HG03520 (cell line): ENCODE data around the gene FMNL2.

Experiments used
- ATAC-seq: cut with Tn5 transposase; IDR thresholded peaks from one replicate; pipeline ENCODE4 v1.9.1; 2021; ENCODE audit warnings: mild to moderate bottlenecking, moderate library complexity; ENCODE audit not compliant: unreplicated experiment

The FMNL2 gene

DNA sequence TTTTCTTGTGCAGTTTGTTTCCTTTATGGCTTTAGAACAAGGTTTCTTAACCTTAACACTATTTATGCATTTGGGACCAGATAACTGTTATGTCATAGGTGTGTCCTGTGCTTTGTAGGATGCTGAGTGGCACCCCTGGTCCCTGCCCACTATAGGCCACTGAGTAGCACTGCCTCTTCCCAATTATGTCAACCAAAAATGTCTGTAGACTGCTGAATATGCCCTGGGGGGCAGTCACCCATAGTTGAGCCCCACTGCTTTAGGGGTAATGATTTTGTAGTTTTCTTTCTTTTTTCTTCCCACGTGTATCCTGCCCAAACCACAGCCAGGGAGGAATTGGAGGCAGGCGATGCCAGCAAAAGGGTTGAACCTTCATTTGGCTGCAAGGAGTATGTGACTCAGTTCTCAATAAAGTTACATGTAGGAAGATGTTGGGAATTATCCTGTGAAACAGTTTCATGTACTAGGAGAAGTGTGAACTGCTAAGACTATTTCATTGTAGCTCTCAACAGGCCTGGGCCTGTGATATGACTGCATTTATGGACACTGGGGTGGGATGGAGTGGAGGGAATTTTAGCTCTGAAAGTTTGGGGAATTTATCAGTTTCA, 65.7 kb downstream of the FMNL2 start:
- no peak for ATAC-seq

DNA sequence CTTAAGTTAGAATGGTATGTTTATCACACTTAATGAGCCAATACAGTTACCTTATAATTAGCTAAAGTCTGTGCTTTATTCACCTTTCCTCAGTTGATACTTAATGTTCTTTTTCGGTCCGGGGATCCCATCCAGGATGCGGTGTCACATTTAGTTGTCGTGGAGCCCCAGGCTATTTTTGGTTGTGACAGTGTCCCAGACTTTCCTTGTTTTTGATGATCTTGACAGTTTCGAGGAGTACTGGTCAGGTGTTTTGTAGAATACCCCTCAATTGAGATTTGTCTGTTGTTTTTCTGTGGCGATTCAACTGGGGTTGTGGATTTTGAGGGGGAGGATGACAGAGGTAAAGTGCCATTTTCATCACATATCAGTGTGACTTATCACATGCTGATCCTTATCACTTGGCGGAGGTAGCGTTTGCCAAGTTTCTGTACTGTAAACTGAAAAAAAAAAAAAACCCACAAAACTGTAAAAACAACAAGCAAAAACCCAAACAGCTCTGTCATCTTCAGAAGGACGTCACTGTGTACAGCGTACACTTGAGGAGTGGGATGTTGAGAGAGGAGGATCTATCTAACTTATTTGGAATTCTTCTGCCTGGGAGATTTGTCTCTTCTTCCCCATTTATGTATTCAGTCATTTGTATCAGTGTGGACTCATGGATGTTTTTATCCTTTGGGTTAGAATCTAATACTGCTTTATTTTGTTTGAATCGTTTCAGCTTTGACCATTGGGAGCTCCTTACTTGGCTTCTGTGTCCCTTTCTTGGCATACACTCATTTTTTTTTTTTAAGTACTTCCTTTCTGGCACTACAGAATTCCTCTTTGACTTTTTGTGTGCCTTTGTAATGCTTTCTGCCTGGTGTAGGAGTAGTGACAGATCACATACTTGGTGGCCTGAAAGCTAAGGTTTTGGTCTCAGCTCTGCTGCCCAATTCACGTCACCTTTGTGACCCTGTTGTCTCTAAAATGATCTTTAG, 68.1 kb downstream of the FMNL2 start:
- no peak for ATAC-seq

DNA sequence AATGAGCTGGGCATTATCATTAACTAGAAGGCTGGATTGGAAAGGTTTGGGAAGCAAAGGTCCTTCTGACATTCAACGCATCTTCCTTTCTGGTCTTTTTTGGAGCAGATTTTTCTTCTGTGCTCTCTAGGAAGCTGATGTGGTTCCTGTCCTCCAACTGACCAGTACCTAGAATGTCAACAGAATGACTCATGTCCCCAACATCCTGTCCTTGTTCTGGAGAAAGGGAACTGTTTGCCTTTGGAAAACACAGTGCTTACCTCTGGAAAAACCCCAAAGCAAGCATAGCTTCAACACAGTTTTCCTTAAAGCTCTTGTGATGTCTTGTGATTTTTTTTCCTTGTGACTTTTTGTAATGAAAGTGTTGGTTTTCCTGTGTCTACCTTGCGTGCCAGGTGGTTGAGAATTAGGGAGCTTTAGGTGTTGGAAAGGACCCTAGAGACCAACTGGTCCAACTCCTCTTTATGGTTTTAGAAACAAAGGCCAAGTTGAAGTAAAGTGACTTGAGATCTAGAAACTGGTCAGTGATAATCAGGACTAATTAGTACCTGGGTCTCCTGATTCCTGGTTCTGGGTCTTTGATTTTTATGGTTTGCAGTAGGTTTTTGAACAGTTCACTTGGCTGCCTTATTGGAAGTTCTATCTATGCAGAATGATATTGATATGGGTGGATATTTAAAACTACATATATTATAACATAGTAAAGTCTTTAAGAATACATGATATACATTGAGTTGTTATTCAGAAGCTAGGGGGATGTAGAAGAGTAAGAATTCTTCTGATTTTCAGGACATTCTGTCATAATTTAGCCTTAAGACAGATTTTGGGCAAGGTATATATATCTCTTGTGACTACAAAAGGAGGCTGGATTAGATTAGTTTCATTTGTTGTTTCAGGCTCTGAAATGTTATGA, 70.5 kb downstream of the FMNL2 start:
- no peak for ATAC-seq

DNA sequence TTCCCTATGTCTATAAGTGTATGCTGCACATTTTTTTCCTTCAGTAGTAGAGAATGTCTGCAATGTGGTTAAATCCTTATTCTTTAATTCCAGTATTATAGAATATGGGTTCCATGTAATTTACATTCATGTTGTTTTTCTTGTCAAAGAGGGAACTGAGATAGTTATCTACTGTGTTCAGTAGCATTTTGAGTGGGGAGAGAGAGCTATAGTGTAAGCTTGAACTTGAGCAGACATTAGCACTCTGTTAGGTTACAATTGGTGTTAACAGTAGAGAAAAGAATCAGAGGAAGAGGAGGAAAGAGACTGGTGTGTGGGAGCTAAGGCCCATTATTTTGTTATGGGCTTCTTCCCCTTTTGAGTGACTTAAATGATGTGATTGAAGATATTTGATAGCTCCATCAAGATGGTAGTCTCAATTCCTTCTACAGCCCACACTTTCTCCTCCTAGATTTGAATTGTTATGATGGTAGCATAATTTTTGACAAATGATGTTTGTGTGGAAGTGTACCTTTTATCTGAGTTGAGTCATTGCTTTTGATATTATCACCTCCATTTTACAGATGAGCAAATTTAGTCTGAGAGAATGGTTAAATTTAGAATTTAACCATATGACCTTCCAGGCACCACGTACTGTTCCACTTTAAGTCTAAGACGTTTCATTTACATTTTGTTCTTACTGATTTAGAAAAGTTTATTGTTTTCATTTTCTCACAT, 71.3 kb downstream of the FMNL2 start:
- peak; percentile 54 for ATAC-seq

DNA sequence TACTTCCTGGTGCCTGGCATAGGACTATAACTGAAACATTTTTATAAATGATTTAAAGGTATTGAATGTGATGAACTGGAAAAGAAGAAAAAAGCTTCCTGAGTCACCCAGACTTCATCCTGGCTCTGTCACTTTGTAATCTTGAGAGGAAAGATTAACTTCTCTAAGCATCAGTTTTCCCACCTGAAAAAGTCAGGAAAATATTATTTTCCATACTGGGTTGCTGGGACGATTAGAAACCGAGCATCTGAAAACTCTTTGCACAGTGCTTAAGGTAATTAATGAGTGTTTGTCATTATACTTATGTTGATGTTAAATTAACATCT, 71.8 kb downstream of the FMNL2 start:
- ATAC-seq, result no peak

DNA sequence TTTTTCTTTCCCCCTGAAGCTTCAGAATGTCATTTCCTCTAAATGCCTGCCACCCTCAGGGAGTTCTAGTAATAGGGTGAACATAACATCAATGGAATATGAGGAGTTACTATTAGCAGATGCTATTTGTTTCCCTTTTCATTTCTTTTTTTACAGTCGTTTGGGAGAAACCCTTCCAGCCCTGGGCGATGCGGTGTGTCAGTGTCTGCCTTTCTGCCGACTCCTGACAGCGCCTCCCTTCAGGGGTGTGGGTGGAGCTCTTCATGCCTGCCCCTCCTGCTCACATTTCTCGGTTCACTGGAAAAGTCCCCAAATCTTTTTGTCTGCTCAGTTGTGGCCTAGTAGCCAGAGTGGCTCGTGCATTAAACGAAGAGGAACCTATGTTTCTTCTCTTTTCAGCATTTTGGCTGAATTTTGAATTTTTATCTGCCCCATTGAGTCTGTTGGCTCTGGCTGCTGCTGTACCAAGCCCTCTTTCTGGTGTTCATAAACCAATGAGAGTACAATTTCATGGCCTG, 72.3 kb downstream of the FMNL2 start:
- peak; percentile 82 for ATAC-seq

DNA sequence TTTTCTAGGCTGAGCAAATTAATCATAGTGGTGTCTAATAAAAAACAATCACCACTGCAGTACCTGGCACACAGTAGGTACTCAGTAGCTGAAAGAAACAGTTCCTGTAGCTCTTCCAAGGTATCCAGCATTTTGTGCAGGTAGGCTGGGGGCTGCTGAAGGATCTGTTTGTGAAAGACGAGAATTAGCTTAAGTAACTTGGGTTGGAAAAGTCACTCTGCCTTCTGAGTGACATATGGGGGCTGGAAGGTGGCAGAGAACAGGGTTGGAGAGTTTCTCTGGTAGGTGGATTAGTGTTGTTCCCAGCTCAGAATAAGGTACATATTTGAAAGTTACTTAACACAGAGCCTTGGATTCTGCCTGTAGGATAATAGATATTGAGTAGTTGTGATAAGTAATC, 72.8 kb downstream of the FMNL2 start:
- no peak for ATAC-seq

DNA sequence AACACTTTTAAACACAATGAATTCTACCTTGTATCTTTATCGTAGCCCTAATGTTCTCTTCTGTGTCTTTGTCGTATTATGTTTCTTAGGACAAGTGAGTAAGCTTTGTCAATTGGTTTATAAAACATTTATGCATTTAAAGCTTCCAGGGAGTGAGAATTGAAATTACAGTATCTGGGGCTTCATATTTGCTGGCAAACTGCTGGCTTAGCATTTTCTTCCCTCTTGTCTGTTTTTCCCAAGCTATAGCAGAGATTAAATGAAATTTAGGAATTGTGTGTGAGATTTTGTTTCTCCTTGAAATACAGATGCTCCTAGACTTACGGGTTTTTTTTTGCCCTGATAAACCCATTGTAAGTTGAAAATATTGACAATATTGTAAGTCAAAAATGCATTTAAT, 73.3 kb downstream of the FMNL2 start:
- ATAC-seq, result no peak

DNA sequence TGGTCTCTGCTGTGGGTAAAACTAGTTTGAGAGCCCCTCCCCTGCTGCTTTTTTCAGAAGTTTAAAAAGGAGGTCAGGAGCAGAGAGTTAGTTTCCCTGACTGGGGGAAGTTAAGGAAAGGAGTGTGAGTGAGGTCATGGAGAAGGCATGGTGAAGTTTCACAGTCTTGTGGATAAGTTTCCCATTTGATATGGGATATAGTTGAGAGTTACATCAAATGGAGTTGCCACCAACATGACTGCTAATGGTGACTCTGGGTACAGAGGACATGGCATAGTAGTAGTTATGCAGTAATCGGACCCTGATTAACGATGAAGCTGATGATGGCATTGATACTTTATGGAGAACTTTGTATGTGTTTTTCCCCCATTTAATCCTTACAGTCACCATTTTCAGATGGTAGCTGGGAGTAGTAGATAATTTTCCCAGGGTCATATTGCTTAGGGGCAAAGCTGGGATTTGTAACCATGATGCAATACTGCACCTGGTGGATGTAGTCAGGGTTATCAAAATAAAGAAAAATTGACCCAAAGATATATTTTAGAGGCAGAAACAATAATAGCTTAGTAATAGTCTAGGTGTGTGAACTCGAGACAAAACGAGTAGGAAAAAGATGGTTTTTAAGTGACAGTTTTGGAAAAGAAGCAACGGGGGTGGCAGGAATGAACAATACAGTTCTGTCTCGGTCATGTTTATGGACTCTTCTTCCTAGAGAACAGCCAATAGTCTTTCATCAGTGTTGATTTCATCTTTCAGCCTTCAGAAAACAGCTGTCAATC, 74.6 kb downstream of the FMNL2 start:
- no peak for ATAC-seq

DNA sequence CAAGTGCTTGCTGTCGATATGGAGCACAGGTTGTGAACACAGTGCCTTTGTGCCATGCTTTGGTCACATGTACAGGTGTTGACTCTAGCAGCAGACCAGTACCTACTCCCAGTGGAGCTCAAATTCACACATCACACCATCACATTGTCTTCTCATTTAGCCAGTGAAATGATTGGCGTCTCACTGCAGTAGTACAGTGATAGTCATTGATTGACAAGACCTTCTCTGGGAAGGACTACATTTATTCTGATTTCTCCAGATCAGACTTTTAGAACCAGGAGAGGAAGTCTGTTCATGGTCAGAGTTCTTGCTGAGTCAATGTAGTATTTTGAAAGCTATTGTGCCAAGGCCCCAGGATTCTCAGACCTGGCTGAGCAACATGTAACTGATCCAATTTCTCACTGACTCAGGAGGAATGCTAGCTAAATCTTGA, 75.2 kb downstream of the FMNL2 start:
- ATAC-seq, result no peak

DNA sequence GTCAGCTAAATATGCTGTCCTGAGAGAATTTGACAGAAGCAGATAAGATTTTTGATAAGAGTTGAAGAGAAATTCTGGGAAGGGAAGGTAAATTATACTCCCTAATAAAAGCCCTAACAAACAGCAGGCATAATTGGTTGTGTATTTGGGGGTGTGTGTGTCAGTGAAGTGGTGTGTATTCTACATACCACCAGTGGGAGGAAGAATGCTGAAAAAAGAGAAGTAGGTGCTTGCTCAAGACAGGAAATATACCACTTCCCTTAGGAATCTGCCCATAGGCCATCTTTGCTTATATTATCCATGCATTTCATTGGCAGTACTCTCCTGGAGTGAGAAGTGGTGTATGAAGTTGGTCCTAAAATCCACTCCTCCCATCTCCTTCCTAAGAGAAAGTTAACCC, 76.2 kb downstream of the FMNL2 start:
- no peak for ATAC-seq

DNA sequence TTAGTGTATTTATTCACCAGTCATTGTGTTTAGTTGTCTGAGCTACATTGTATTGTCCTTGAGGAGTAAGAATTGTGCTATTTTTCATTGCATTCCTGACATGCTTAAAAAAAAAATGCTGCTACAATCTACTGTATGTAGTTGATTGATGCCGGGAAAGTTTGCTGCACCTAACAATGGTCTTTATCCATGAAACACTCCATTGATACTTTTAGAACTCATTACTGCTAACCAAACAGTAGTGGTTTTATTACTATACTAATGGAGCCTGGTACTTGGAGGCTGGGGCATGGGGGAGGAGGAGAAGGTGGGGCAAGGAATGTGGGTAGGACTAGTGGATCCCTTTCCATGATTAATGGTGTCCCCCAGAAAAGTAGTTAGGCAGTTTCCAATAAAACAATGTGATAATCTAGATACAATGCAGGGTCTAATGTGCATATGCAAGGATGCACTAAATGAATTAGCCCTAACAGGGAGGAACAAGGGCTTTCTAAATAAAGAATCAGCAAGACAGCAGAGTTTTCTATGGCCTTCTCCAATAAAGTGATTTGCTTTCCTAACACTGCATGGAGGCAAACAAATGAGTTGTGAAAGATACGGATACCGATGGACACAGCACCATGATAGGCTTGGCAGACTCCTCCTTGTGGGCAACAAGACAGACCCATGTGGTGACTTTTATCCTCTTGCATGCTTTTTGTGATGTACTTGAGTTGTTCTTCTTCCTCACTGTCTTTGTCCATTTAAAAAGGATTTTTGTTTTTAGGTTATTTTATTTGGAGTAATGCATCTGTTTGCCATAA, 78.5 kb downstream of the FMNL2 start:
- ATAC-seq, result no peak

DNA sequence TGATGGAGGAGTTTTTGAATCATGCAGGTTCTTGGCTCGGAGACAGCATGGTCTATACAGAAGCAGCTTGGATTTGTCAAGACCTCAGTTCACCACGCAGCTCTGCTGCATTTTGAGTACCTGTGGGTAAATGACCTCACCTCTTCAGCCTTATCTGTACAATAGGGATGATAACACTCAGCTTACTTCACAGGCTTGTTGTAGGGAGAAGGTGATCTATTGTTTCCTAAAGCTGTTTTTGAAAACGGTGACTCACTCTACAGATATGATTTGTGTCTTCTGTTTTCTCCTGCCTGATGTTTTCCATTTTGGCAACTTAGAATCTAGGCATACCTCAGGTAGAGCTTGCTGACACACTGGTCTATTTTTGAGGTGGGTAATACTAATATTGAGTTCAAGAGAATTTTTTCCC, 80.3 kb downstream of the FMNL2 start:
- ATAC-seq, result no peak

DNA sequence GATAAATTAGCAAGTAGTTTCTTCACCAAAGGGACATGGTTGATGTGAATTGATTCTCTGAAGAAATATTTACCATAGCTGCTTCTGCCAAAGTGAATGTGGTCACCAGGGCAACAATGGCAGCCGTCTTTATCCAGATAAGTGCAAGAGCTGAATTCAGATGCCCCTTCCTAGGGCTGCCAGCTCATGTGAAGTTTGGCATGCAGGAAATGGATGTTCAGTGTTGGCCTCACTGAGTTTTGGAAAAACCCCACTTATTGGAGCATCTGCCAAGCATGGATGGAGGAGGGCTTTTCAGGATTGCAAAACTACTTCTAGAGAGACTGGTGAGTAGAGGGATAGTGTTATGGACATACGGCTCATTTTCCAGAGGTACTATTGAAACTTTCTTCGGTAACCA, 80.8 kb downstream of the FMNL2 start:
- no peak for ATAC-seq

DNA sequence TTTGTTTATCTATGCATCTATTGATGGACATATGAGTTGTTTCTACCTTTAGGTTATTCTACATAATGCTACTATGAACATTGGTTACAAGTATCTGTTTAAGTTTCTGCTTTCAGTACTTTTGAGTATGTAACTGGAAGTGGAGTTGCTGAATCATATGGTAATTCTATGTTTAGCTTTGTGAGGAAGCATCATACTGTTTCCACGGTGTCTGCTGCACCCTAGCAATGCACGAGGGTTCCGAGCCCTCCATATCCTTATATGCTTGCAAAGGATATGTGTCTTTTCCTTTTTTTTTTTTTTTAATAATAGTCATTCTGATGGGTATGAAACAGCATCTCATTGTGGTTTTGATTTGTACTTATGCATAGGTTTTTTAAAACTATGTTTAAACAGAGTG, 83.7 kb downstream of the FMNL2 start:
- no peak for ATAC-seq

DNA sequence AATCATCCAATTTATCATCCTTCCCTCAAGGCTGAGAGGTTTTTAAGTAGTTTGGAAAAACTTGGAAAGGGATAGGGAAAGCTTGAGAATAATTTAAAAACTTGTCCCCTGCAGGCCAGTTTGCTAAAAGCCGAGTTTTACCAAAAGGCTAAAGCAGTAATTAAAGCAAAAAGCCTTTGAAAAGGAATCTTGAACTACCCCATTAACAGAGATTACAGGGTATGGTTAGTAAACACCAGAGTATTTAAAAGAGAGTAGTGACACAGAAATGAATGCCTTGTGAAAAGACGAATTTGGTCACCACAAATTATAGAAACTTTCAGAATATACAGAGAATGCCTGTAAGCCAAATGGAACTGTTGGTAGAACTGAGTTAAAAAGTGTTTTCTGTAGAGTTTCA, 85.0 kb downstream of the FMNL2 start:
- ATAC-seq, result no peak

DNA sequence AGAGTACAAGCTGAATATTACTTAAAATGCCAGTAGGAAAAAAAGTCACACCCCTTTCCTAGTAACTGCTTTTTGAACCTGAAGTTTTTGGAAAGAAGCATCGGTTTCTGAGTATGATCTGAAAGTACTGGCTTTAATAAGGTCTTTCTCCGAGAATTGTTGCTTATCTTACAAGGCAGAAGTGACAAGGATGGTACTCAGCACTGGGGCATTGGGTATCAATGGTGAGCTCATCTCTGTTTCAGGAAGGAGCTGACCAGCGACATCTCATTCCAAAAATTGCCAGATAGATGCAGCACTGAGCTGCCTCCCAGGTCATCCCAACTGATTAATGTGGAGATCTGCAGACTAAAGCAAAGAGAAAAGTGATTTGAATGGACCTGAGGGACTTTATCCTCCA, 85.4 kb downstream of the FMNL2 start:
- ATAC-seq, result no peak

DNA sequence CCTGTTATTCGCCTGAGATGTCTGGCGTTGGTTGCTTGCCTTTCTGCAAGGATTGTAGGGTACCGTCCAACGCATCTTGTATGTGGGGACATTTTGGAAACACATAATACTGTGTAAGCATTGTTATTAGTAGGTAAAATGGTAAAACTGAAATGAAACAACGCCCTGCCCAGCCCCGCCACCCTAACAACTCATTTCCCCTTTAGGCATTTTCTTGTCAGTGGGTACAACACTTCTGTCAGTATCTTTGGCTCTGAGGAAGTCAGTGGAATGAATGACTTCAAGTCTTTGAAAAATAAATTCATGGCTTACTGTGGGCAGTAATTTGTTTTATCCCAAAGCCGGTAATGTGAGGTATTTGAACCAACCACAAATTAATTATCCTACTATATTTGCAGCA, 86.0 kb downstream of the FMNL2 start:
- no peak for ATAC-seq
